ENCODE data around the gene HMGXB4. TPM values are rescaled to one million over a fixed set of nuclear protein-coding genes. Genes with fewer than 3 reads are reported as not detected.

The HMGXB4 gene
- polyA plus RNA-seq, 1 donor (not counting 4 experiments of a cell fraction or from before 2014, with no cell fraction given): 22.6 TPM

GRCh38 chr22:35220221-35220620, 37.1 kb upstream of the HMGXB4 start:
- no peak overlapping the region for H3K4me3 ChIP-seq (ENCODE audit: control insufficient read depth in 2 of 3, extremely low read depth in 1 of 3, insufficient read depth in 2 of 3, low read depth in 1 of 3, low read length in 3 of 3)
- H3K9me3 ChIP-seq (ENCODE audit: control insufficient read depth, low read depth, low read length): peaks cover 2% of the 10 kb centered on the region
- no peaks in the 10 kb centered on the region for H3K27me3 ChIP-seq (ENCODE audit: control insufficient read depth, extremely low read depth, insufficient read depth, low read length)
- H3K79me2 ChIP-seq (ENCODE audit: control insufficient read depth, insufficient read depth, low read length): no peaks in the 10 kb centered on the region
- H3K27ac ChIP-seq (ENCODE audit: control insufficient read depth, insufficient read depth, low read length): no peak overlapping the region
- H3K4me1 ChIP-seq (ENCODE audit: control insufficient read depth, extremely low read depth, insufficient read depth, low read length): no peaks in the 10 kb centered on the region
- H3K9me1 ChIP-seq (ENCODE audit: control insufficient read depth, extremely low read depth, insufficient read depth, low read length): no peaks in the 10 kb centered on the region
- H4K20me1 ChIP-seq (ENCODE audit: control insufficient read depth, extremely low read depth, insufficient read depth, low read length): no peaks in the 10 kb centered on the region
- DNase-seq (ENCODE audit: low read depth, low spot score) (no peak), FAIRE-seq (no peak)
- H2AFZ ChIP-seq (ENCODE audit: control insufficient read depth, low read length): no peak overlapping the region
- no peak overlapping the region for H3K4me2 ChIP-seq (ENCODE audit: control insufficient read depth, extremely low read depth, insufficient read depth, low read depth, low read length)
- dilution Hi-C loops (cut with MboI; ENCODE audit: extremely low pct_ligation_motif_present, low sequenced_read_pairs): no loop called here
- H3K9ac ChIP-seq (ENCODE audit: control insufficient read depth, extremely low read depth, insufficient read depth, low read length): no peak overlapping the region
- H3K36me3 ChIP-seq (ENCODE audit: control insufficient read depth in 2 of 2, extremely low read depth in 1 of 2, insufficient read depth in 2 of 2, low read length in 2 of 2): no peaks in the 10 kb centered on the region
- no peak for TF ChIP-seq CTCF (optimal IDR thresholded peaks at IDR 0.05 in 1 of 3, IDR thresholded peaks at IDR 0.05 in 1 of 3, conservative IDR thresholded peaks at IDR 0.05 in 1 of 3; ENCODE audit: extremely low read depth in 1 of 3, insufficient read depth in 2 of 3, low read length in 3 of 3)
- no peak for TF ChIP-seq EZH2 (IDR thresholded peaks at IDR 0.05; ENCODE audit: low read length)

DNA sequence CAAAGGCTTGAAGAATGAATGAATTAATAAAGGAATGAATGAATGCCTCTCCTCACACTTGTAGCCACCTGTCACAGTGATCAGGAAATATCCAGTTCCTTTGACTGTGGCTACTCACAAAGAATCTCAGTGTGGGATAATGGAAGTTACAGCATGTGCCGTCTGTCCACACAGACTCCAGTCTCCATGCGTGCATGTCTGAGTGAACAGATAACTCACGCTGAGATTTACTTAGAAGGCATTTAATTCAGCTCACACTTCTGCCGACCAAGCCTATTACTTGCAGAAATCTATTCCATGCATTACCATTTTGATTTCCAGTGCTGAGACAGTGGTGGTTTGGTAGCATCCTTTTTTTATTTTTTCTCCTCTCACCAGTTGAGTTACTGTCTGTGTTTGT, 32.3 kb upstream of the HMGXB4 start:
- H3K9me3 ChIP-seq (ENCODE audit: control insufficient read depth, low read depth, low read length): no peaks in the 10 kb centered on the region
- FAIRE-seq: no peak

More for the DNA sequence above, 32.3 kb upstream of the HMGXB4 start:
- Histone ChIP-seq H3K36me3 (ENCODE audit: control insufficient read depth in 2 of 2, extremely low read depth in 1 of 2, insufficient read depth in 2 of 2, low read length in 2 of 2) (no peaks in the 10 kb centered on the region), H3K27ac (ENCODE audit: control insufficient read depth, insufficient read depth, low read length) (no peak overlapping the region), H3K4me1 (ENCODE audit: control insufficient read depth, extremely low read depth, insufficient read depth, low read length) (no peaks in the 10 kb centered on the region), H3K9ac (ENCODE audit: control insufficient read depth, extremely low read depth, insufficient read depth, low read length) (no peak overlapping the region), H2AFZ (ENCODE audit: control insufficient read depth, low read length) (no peak overlapping the region), H3K79me2 (ENCODE audit: control insufficient read depth, insufficient read depth, low read length) (no peaks in the 10 kb centered on the region), H3K27me3 (ENCODE audit: control insufficient read depth, extremely low read depth, insufficient read depth, low read length) (peaks cover 22% of the 10 kb centered on the region), H3K4me2 (ENCODE audit: control insufficient read depth, extremely low read depth, insufficient read depth, low read depth, low read length) (no peak overlapping the region), H3K9me1 (ENCODE audit: control insufficient read depth, extremely low read depth, insufficient read depth, low read length) (no peaks in the 10 kb centered on the region), H3K4me3 (ENCODE audit: control insufficient read depth in 2 of 3, extremely low read depth in 1 of 3, insufficient read depth in 2 of 3, low read depth in 1 of 3, low read length in 3 of 3) (no peak overlapping the region), H4K20me1 (ENCODE audit: control insufficient read depth, extremely low read depth, insufficient read depth, low read length) (no peaks in the 10 kb centered on the region)
- dilution Hi-C loops (cut with MboI; ENCODE audit: extremely low pct_ligation_motif_present, low sequenced_read_pairs): no loop called here
- no peak for DNase-seq (ENCODE audit: low read depth, low spot score)
- no peak for TF ChIP-seq CTCF (optimal IDR thresholded peaks at IDR 0.05 in 1 of 3, IDR thresholded peaks at IDR 0.05 in 1 of 3, conservative IDR thresholded peaks at IDR 0.05 in 1 of 3; ENCODE audit: extremely low read depth in 1 of 3, insufficient read depth in 2 of 3, low read length in 3 of 3)
- no peak for TF ChIP-seq EZH2 (IDR thresholded peaks at IDR 0.05; ENCODE audit: low read length)
